ENCODE measurements around the gene TRIM14.
A peak's percentile ranks its signal among the peaks of the same experiment; 100 is the strongest.

TRIM14 gene

DNA sequence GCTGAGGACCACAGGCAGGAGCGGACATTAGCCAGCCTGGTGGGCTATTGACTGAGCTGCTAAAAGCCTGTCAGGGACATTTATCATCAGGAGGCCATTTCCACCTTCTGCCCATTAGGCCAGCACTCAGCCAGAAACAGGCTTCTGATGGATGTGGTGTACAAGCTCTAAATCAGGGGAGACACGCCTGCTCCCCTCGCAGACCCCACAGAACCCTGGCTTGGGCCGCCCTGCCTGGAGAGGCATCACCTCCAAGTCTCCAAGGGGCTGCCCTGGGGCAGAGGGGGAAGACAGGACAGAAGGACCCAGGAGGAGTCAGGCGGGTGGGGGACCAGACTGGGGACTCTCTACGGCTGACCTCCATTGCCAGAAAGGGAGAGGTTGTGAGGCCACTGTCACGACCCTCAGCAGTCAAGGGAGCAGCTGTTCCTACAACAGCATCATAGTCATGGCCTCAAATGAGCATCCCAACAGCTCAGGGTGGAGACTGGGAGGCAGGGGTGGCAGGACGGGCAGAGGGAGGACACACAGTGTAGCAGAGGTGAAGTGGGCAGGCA, 24.0 kb upstream of the TRIM14 start:
- Histone ChIP-seq H3K27ac (ENCODE audit: extremely low read depth, low read depth, low read length) (no peak overlapping the region), H3K4me1 (ENCODE audit: control insufficient read depth, insufficient read depth, low read length) (no peaks in the 10 kb centered on the region; the same call in 1 of the 2 replicates), H3K36me3 (ENCODE audit: control insufficient read depth in 2 of 2, insufficient read depth in 1 of 2, low read length in 2 of 2) (no peaks in the 10 kb centered on the region), H3K4me3 (ENCODE audit: low read depth, low read length) (no peak overlapping the region), H3K9me3 (ENCODE audit: control insufficient read depth, insufficient read depth, low read depth, low read length) (no peaks in the 10 kb centered on the region)
- ChIA-PET CTCF (interaction anchor here (0.6 kb wide), 1 partner anchor 49 kb away, joined by 3 read pairs; no protein-coding TSS in a partner anchor), POLR2A (no interaction called here)
- TF ChIP-seq ZNF2 (tag by site-specific recombination; IDR thresholded peaks at IDR 0.05) (no peak), ZNF660 (tag by site-specific recombination; IDR thresholded peaks at IDR 0.05) (no peak)

DNA sequence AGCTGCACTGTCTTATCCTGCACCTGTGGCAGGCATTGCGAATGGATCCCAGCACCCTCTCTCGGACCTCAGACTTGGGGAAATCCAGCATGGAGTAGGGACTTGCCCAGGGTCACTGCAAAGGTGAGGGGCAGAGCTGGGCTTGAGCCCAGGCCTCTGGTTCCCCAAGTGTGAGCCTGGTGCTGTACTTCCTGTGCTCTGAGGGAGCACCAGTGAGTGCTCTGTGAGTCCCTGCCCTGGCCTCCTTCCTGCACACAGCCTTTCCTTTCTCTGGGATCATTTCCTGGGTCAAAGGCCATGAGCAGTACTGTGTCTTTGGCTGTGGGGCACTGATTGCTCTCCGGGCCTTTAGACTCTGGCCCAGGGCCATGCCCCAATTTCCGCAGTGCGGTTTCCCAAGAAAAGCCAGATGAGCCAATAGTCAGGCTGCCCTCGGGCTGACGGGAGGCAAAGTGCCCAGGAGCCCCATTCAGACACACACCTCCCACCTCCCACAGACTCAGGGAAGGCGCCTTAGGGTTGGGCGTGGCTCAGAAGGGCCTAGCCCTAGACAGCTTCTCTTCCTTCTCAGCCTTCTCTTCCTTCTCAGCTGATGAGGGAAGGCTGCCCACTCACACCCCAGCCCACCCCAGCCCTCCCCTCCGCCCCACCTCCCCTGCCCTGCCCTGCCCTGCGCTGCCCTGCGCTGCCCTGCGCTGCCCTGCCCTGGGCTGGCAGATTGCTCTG, 23.3 kb upstream of the TRIM14 start:
- H3K4me1 ChIP-seq (ENCODE audit: control insufficient read depth, insufficient read depth, low read length): no peaks in the 10 kb centered on the region; the same call in 1 of the 2 replicates
- POLR2A ChIA-PET: no interaction called here
- no peaks in the 10 kb centered on the region for H3K36me3 ChIP-seq (ENCODE audit: control insufficient read depth in 2 of 2, insufficient read depth in 1 of 2, low read length in 2 of 2)
- no peaks in the 10 kb centered on the region for H3K9me3 ChIP-seq (ENCODE audit: control insufficient read depth, insufficient read depth, low read depth, low read length)
- CTCF ChIA-PET: interaction anchor here (1.0 to 1.2 kb wide), 2 partner anchors 63 to 633 kb away, joined by 3 to 7 read pairs; no protein-coding TSS in a partner anchor
- TF ChIP-seq KLF1 (tag by site-specific recombination; IDR thresholded peaks at IDR 0.05) (no peak), ZNF658 (tag by site-specific recombination; IDR thresholded peaks at IDR 0.05) (no peak), ZNF837 (tag by site-specific recombination; IDR thresholded peaks at IDR 0.05) (no peak), ZBTB17 (tag by site-specific recombination; IDR thresholded peaks at IDR 0.05) (peak; percentile 60), MZF1 (tag by site-specific recombination; IDR thresholded peaks at IDR 0.05; ENCODE audit: borderline replicate concordance) (no peak), ZNF202 (tag by site-specific recombination; IDR thresholded peaks at IDR 0.05; ENCODE audit: borderline replicate concordance) (no peak), ZNF521 (tag by site-specific recombination; IDR thresholded peaks at IDR 0.05) (no peak)
- TF ChIP-seq, protein P1, sequence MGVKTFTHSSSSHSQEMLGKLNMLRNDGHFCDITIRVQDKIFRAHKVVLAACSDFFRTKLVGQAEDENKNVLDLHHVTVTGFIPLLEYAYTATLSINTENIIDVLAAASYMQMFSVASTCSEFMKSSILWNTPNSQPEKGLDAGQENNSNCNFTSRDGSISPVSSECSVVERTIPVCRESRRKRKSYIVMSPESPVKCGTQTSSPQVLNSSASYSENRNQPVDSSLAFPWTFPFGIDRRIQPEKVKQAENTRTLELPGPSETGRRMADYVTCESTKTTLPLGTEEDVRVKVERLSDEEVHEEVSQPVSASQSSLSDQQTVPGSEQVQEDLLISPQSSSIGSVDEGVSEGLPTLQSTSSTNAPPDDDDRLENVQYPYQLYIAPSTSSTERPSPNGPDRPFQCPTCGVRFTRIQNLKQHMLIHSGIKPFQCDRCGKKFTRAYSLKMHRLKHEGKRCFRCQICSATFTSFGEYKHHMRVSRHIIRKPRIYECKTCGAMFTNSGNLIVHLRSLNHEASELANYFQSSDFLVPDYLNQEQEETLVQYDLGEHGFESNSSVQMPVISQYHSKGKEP (tag by site-specific recombination; IDR thresholded peaks at IDR 0.05): no peak
- H3K27ac ChIP-seq (ENCODE audit: extremely low read depth, low read depth, low read length): no peak overlapping the region
- H3K4me3 ChIP-seq (ENCODE audit: low read depth, low read length): no peak overlapping the region

DNA sequence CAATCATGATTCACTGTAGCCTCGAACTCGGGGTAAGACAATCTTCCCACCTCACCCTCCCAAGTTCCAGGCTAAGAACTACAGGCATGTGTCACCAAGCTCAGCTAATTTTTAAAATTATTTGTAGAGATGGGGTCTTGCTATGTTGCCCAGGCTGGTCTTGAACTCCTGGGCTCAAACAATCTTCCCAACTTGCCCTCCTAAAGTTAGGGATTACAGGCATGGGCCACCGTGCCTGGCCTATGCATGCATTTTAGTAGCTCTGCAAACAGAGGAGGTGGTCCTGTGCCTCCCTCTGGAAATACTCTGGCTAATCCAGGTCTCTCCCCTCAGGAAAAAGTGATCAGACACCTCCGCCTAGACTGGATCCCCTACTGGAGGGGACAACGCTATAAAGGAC, 21.5 kb upstream of the TRIM14 start:
- POLR2A ChIA-PET: no interaction called here
- H3K27ac ChIP-seq (ENCODE audit: extremely low read depth, low read depth, low read length): no peak overlapping the region
- no peaks in the 10 kb centered on the region for H3K9me3 ChIP-seq (ENCODE audit: control insufficient read depth, insufficient read depth, low read depth, low read length)
- peaks cover 0 to 3% of the 10 kb centered on the region in 2 experiments; a peak in 1 of 3 replicates for H3K36me3 ChIP-seq (ENCODE audit: control insufficient read depth in 2 of 2, insufficient read depth in 1 of 2, low read length in 2 of 2)
- no peak for TF ChIP-seq ZNF571 (tag by site-specific recombination; IDR thresholded peaks at IDR 0.05)
- TF ChIP-seq ZNF121 (tag by site-specific recombination; IDR thresholded peaks at IDR 0.05): peak; percentile 49; the same call in 1 of the 2 replicates
- no peak for TF ChIP-seq ZNF549 (tag by site-specific recombination; IDR thresholded peaks at IDR 0.05)
- H3K4me3 ChIP-seq (ENCODE audit: low read depth, low read length): no peak overlapping the region
- CTCF ChIA-PET: no interaction called here
- no peaks in the 10 kb centered on the region for H3K4me1 ChIP-seq (ENCODE audit: control insufficient read depth, insufficient read depth, low read length)

DNA sequence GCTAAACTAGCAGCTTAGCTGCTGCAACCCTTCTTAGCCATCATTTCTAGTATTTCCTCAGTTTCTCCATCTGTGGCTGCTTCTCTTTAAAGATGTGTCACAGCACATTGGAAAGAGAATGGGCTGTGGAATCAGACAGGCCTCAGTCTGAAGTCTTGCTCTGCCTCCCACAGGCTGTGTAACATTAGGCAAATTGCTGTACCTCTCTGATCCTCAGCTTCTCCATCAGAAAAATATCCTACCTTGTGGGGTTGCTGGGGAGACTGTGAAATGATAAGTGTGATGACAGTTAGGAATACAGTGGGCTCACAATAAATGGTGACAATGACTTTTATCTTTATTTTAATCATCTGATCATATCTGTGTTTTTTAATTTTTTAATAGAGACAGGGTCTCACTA, 17.5 kb upstream of the TRIM14 start:
- Histone ChIP-seq H3K4me1 (ENCODE audit: control insufficient read depth, insufficient read depth, low read length) (no peaks in the 10 kb centered on the region), H3K36me3 (ENCODE audit: control insufficient read depth in 2 of 2, insufficient read depth in 1 of 2, low read length in 2 of 2) (peaks cover 0 to 3% of the 10 kb centered on the region in 2 experiments; a peak in 1 of 3 replicates), H3K9me3 (ENCODE audit: control insufficient read depth, insufficient read depth, low read depth, low read length) (no peaks in the 10 kb centered on the region), H3K27ac (ENCODE audit: extremely low read depth, low read depth, low read length) (no peak overlapping the region), H3K4me3 (ENCODE audit: low read depth, low read length) (no peak overlapping the region)
- ChIA-PET CTCF (interaction anchor here (1.2 kb wide), 1 partner anchor 18 kb away, joined by 3 read pairs; the partner anchor contains the start of gene TRIM14), POLR2A (no interaction called here)
- TF ChIP-seq, protein P2, sequence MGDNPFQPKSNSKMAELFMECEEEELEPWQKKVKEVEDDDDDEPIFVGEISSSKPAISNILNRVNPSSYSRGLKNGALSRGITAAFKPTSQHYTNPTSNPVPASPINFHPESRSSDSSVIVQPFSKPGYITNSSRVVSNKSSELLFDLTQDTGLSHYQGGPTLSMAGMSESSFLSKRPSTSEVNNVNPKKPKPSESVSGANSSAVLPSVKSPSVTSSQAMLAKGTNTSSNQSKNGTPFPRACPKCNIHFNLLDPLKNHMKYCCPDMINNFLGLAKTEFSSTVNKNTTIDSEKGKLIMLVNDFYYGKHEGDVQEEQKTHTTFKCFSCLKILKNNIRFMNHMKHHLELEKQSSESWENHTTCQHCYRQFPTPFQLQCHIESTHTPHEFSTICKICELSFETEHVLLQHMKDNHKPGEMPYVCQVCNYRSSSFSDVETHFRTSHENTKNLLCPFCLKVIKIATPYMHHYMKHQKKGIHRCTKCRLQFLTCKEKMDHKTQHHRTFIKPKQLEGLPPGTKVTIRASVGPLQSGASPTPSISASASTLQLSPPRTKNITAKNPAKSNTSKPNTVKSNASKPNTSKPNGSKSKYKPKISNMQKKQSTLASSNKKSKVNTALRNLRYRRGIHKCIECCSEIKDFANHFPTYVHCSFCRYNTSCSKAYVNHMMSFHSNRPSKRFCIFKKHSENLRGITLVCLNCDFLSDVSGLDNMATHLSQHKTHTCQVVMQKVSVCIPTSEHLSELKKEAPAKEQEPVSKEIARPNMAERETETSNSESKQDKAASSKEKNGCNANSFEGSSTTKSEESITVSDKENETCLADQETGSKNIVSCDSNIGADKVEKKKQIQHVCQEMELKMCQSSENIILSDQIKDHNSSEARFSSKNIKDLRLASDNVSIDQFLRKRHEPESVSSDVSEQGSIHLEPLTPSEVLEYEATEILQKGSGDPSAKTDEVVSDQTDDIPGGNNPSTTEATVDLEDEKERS (tag by site-specific recombination; IDR thresholded peaks at IDR 0.05): no peak
- TF ChIP-seq ZBTB1 (tag by site-specific recombination; IDR thresholded peaks at IDR 0.05): no peak
- TF ChIP-seq, protein P3, sequence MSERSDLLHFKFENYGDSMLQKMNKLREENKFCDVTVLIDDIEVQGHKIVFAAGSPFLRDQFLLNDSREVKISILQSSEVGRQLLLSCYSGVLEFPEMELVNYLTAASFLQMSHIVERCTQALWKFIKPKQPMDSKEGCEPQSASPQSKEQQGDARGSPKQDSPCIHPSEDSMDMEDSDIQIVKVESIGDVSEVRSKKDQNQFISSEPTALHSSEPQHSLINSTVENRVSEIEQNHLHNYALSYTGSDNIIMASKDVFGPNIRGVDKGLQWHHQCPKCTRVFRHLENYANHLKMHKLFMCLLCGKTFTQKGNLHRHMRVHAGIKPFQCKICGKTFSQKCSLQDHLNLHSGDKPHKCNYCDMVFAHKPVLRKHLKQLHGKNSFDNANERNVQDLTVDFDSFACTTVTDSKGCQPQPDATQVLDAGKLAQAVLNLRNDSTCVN (tag by site-specific recombination; optimal IDR thresholded peaks at IDR 0.05): no peak
- TF ChIP-seq, protein P4, sequence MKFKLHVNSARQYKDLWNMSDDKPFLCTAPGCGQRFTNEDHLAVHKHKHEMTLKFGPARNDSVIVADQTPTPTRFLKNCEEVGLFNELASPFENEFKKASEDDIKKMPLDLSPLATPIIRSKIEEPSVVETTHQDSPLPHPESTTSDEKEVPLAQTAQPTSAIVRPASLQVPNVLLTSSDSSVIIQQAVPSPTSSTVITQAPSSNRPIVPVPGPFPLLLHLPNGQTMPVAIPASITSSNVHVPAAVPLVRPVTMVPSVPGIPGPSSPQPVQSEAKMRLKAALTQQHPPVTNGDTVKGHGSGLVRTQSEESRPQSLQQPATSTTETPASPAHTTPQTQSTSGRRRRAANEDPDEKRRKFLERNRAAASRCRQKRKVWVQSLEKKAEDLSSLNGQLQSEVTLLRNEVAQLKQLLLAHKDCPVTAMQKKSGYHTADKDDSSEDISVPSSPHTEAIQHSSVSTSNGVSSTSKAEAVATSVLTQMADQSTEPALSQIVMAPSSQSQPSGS (tag by site-specific recombination; IDR thresholded peaks at IDR 0.05; ENCODE audit: low read depth): no peak
- no peak for TF ChIP-seq ZNF626 (tag by site-specific recombination; IDR thresholded peaks at IDR 0.05)
- no peak for TF ChIP-seq ZNF785 (tag by site-specific recombination; IDR thresholded peaks at IDR 0.05)
